Activated T-cell treated with anti-CD3 and anti-CD28 coated beads for 48 hours (primary cell): Measurements from ENCODE around the gene TPCN2.
"Not testable (repeated sequence)": the region's sequence is repeated elsewhere in the genome, so short reads cannot be mapped to it uniquely, and the experiment has no call there.

Experiments
- DNase-seq: peaks from one replicate; pipeline ENCODE4 v3.0.0-alpha.2; 2020; ENCODE audit warnings: low read depth

Gene TPCN2

DNA sequence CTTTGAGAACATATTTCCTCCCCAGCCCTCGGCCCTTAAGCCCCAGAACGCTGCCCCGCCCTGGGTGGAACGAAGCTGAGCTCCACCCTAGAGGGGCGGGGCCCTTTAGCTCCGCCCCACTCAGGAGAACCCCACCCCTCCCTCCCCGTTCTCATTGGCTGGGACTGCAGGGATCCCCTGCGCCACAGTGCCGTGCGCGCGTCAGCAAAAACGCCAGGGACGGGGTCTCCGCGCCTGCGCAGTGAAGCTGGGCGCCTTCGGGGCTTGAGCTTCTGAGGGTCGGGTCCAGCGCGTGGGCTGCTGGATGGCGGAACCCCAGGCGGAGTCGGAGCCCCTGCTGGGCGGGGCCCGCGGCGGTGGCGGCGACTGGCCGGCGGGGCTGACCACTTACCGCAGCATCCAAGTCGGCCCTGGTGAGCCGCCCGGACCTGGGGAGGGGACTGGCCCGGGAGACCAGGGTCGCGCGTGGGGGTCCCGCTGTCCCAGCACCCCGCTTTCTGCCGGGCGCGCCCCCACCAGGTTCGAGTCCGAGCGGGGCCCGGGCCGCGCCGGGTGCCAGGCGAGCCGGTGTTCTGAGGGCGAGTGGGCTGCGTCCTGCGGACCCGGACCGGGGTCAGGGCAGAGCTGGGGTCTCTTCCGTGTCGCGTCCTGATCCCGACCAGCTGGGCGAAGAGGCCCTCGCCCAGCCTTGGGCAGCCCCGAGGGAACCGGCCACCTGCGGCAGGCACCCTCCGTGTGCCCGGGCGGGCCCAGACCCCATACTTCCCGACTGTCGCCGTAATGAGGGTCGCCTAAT lies at the start of gene TPCN2:
Gene TPCN2 (plus strand): TSS at position 239 of the 796 bp plus-strand sequence. CDS start 66 bp downstream, at position 305.
- DNase-seq, result peak; percentile 89

DNA sequence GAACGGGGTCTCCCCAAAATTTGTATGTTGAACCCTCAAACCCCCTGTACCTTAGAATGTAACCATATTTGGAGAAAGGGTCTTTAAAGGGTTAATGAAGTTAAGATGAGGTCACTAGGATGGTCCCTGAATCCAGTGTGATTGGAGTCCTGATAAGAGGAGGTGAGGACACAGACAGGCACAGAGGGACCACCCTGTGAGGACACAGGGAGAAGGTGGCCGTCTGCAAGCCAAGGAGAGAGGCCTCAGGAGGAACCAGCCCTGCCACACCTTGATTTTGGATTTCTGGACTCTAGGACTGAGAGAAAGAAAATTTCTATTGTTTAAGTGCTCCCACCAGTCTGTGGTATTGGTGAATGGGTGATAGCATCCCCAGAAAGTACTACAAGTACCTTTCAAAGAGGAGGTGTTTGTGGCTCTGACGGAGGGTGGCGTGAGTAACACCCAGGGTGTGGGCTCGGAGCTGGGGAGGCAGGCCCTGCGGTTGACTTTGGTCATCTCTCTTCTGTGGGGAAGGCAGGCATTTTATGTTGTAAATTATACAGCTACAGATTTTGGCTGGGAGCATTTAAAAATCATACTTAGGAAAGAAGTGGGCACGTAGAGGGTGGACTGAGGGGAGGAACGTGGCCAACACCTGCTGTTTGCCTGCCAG lies 49.5 kb upstream of the TPCN2 start:
- DNase-seq, result no peak

DNA sequence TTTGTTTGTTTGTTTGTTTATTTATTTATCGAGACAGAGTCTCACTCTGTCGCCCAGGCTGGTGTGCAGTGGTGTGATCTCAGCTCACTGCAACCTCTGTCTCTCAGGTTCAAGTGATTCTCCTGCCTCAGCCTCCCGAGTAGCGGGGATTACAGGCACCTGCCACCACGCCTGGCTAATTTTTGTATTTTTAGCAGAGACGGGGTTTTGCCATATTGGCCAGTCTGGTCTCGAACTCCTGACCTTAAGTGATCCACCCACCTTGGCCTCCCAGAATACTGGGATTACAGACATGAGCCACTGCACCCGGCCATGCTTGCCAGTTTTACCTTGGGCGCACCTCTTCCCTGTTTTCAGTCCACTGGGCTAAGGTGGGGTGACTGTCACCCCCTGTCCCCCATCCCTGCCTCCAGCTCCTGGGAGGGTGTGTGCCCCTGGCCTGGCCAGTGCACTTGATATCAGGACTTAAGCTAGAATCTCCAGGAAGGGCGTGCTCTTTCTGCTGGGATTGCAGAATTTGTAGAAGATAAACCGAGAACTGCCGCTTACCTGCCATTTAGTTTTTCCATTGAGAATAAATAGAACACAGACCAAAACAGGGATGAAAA lies 48.9 kb upstream of the TPCN2 start:
- DNase-seq, result not testable (repeated sequence)

DNA sequence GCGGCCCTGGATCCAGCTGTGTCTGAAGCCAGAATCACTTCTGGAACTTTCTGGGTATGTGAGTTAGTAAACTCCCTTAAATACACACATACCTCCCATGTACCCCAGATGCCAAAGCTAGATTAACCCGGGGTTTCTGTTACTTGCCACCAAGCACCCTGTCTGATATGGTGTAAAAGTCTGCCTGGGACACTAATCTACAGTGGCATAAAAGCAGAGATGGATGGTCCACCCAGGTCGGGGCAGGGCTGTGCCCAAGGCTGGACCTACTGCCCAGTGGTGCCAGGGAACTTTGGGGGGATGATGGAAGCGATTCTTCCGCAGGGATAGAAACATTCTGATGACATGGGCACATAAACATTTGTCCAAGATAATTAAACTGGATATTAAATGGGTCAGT lies 48.3 kb upstream of the TPCN2 start:
- DNase-seq, result no peak

DNA sequence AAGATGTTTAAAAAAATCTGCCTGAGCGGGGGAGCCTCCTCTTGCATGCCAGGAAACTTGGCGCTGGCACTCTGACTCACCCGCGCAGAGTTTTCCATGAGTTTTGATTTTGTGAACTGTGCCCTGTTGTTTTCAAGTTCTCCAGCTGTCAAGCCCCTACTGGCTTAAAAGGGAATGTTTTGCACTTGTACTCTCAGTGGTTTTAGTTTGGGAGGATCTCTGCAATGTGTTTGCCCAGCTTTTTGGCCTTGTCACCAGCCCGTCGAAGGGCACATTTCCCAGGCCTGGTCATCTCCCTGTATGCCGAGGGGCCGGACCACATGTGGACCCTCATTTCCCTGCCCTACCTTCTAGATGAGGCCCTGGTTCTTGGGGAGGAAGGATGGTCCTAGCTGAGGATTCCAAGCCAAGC lies 47.9 kb upstream of the TPCN2 start:
- no peak for DNase-seq

DNA sequence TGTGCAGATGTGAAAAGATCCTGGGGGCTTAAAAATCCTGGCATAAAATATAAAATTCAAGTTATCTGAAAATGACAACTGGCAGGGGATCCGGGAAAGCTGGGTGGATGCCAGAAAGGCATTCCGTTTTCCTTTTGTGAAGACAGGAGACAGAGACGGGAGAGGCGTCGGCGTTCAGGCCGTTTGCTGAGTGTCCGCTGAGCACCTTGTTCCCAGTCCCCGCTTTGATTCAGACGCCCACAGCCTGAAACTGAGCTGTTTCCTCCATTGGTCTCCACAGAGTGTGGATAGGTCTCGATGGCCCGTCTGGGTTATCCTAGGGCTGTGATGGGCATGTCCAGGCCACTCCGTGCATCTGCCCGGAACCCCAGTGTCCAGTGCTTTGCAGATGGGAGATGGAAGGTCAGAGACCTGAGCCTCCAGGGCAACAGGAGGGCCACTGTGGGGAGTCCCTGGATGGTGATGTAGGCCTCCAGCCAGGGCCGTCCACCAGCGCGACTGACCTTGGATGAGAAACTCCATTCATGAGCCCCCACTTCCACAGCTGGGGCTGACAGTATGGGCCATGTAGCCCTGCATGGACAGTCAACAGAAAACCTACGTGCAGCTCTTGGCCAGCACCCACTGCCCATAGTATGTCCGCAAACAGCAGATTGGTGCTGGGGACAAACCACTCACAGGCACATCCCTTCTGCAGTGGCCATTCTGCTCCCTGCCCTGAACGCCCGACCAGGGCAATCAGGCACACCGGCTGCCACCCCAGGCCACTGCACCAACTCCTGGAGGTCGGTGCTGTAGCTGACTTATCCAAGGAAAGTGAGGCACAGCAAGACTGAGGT lies 47.3 kb upstream of the TPCN2 start:
- no peak for DNase-seq

DNA sequence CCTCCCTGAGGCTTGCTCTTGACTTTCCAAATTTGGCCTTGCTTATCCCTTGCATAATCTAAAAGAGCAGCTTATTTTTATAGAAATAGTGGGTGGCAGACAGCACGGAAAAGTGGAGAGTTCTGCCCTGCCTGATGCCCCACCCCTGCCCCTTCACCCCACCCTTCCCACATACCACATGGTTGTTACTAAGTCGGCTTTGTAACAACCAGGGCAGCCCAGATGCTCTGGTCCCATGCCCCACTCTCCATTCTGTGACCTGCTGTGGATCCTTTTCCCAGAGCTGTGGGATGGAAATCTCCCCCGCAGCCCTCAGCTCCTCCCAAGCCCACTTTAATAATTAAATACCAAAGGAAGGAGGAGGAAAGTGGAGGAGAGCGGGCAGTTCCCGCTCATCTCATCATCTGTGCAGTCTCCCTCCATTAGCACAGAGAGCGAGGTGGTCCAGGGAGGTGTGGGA lies 46.6 kb upstream of the TPCN2 start:
- DNase-seq, result no peak

DNA sequence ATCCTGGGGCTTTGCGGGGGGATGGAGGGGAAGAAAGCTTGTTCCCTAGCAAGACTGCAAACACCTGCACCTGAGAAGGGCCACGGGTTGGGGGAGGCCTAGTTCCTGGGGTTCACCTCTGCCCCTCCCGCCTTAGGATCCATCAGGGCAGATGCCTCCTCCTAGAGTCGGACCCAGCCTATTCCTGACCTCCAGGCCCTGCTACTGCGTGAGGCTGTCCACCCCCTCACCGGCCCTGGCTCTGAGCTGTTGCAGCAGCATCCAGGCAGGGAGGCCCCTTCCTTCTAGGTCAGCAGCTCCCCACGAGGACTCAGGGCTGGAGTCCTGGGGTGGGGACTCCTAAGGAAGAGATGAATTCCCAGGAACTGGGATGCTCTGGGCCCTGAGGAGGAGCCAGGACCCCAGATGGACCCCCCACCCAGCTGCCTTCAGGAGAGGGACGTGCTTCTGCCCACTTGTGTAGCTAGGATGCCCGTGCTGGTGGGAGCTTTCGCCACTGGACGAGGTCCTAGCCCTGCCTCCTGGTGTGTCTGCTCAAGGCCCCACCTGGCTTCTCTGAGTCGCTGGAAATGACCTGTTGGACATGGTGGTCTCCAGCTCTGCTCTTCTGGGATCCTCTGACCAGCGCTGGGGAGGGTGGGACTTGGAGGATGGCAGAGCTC lies 46.0 kb upstream of the TPCN2 start:
- no peak for DNase-seq

DNA sequence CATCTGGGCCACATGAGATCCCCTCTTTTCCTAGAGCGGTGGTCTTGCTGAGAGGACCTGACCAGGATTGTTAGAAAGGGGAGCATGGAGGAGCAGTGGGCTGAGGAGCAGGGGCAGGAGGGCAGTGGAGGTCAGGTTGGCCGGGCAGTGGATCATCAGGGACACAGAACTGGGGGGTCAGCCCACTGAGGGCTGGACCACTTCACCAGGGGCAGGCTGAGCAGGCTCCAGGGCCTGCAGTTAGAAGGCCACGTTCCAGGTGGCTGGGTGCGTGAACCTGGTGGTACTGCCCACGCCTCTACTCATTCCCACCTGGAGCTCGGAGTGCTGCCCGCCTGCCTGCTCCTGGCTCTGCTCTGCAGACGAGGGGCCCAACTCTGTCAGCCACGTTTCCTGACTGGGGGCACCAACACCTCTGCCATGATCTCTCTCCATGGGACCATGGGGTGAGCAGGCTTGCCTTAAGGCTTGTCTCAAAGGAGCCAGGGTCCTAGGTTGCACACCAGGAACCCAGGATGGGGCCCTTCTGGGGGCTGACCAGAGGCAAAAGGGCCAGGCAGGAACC lies 45.3 kb upstream of the TPCN2 start:
- DNase-seq, result no peak

DNA sequence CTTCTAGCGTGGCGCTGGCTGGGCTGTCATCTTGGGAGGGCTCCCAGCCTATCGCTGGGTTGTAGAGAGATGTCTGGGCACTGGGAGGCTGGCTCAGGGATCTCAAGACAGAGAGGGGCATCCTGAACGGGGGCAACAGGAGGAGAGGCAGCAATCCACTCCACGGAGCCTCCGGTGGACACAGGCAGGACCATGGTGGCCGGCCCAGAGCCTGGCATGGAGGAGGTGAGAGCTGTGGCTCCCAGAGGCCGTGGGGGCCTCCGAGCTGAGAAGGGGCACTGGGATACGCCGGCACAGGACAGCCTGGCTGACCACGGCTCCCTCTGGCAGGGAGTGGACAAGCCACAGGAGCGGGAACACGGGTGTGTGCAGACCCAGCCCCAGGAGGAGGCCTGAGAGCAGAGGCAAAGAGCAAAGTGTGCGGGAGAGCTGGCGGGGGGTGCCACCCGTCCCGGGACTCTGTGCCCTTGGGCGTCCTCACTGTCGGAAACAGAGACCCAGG lies 44.8 kb upstream of the TPCN2 start:
- DNase-seq, result no peak

DNA sequence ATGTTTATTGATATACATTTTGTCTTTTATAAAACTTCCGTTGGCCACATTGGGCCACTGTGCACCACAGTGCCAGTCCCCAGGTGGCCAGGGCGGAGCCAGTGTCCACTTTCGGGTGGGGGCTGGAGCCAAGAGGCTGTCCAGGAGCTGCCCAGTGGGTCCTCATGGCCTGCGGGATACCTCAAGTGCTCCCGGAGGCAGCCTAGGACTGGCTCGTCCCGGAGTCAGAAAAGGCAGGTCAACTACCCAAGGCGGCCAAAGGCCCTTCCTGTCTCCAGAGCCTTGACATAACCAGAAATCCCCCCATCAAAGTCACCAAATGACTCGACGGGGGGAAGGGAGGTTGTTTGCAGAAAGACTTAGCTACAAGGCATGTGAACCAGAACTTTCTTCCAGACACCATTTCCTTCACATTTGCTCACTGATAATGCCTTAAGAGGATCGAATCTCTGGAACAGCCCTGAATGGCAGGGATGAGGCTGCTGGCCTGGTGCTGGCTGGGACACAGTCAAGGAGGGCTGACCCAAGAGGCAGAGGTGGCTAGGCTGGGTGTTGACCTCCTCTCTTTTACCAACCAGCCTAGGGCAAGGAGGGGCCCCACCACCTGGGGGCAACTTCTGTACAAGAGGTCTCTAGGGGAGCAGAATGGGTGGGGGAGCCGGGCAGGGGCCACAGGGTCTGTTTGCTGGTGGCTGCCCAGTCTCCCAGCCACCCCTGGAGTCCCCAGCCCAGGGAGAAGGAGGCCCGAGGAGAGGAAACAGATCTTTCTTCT lies 44.1 kb upstream of the TPCN2 start:
- no peak for DNase-seq

DNA sequence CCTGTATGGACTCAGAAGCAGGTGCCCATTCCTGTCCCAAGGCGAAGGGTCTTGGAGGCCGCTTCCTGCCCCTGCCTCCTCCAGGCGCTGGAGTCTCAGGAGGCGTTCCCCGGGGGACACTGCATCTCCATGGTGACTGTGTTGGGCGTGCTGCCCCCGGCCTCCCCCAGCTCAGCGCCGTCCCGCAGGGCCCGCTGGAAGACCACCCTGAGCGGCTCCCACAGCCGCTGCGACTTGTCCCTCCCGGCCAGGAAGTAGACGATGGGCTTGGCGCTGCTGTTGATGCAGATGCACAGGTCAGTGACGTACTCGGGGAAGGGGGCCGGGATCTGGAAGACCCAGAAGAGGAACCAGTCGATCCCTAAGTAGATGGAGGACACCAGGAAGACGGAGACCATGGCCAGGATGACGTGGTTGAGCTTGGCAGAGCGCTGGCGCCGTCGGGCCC lies 43.5 kb upstream of the TPCN2 start:
- no peak for DNase-seq

DNA sequence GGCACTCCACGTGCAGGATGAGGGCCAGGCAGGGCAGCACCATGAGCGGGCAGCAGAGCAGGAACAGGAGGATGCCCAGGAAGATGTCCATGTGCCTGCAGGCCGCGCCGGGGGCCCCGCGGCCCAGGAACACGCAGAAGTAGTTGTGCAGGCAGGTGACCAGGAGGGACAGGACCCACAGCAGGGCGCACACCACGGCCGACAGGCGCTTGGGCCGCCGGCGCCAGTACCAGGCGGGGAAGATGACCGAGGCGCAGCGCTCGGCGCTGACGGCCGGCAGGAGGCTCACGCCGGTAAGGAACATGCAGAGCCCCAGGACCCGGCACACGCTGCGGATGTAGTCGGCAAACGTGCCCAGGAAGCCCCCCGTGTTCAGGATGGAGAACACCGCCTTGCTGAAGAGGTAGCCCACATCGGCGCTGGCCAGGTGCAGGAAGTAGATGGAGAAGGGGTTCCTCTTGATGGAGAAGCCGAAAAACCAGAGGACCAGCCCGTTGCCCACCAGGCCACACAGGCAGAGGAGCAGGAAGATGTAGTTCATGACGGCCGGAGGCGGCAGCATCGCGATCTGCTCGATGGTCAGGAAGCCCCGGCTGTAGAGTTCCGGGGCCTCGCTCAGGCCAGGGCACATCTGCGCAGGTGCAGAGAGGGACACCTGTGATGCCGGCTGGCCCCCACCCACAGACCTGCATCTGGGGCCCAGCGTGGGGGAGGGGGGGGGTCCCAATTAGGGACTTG lies 42.9 kb upstream of the TPCN2 start:
- no peak for DNase-seq

DNA sequence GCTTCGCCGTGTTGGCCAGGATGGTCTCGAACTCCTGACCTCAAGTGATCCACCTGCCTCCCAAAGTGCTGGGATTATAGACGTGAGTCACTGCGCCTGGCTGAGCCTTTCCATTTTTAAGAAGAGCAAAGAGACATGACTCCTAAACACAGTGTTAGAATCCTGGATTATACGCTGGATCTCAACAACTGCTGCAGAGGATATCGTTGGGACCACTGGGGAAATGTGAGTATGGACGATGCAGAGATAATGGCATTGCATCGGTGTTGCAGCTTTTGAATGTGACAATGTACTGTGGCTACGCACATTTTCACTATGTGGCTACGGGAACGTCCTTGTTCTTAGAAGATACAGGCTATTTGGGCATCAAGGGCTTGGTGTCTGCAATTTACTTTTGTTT lies 41.9 kb upstream of the TPCN2 start:
- DNase-seq, result no peak

DNA sequence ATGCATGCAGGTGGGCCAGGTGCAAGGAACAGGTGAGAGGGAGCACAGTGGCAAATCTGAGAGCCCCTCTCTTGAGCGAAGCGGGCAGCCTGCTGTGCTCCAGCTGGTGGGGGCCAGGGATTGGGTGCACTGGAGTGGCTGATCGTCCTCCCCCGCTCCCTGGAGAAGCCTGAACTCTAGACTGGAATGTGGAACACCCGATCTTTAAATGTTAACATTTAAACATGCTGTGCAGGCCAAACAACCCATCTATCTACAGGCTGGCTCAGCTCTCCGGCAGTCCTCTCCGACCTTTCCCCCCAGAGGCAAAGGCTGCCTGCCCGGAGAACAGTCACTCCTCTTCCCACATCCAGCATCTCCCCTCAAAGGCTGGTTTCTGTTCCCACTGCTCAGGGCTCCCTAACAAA lies 40.8 kb upstream of the TPCN2 start:
- no peak for DNase-seq

DNA sequence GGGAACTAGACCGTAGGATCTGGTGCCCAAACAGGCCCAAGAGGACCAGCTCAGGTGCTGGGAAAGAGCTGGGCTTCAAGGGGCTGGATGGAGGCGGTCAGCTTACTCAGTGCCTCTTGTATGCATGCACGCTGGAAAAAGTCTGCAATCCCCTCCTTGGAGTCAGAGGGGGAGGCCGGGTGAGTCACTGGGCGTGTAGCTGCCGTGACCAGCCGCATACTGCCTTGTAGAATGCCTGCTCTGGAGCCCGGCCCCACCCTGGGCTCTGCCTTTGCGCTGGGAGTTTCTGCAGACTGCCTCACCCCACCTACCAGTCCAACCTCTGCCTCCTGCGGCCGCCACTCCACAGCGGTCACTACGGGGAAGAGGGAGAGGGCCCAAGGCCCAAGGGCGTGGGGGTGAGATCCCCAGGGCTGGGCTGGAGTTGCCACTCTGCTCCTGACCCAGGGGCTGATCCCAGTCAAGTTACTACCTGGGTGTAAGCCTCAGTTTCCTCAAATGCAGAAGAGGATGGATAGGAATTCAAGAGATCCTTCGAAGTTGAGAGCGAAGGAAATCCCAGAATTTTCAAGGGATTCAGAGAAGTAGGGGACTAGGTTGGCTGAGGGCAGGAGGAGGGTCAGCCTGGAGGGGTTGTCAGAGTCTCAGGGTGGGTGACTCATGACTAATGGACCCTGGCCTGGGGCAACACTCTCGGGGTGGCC lies 39.8 kb upstream of the TPCN2 start:
- DNase-seq, result no peak

DNA sequence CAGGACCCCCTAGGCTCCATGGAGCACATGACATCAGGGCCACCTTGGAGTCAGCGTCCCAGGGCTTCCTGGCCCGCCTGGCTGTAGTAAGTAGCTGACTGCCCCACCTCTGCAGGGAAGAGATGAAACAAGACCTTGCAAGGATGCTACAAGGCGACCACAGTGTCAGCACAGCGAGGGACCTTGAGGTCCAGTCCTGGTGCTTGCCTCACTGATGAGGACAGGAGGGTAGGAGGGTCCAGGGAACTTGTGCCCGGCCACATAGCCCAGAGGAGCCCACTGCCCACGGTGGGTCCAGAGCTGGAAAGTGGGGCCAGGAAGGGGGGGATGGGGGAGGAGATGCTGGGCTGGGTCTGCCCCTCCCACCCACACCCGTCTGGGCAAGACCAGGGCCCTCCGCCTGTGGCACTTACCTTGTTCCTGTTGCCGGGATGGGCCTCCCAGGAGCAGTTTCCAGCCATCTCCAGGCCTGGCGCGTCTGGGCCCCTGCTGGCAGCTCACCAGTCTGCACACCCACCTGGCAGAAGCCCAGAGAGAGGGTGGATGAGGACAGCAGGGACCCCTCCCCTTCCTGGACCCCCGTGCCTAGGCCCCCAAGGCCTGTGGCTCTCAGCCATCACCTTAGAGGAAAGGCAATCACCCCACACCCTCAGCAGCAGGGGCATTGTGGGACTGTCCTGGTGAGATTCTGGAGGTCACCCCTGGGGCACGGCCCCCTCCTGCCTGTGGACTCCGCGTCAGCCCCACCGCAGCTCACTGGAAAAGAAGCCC lies 39.1 kb upstream of the TPCN2 start:
- no peak for DNase-seq

DNA sequence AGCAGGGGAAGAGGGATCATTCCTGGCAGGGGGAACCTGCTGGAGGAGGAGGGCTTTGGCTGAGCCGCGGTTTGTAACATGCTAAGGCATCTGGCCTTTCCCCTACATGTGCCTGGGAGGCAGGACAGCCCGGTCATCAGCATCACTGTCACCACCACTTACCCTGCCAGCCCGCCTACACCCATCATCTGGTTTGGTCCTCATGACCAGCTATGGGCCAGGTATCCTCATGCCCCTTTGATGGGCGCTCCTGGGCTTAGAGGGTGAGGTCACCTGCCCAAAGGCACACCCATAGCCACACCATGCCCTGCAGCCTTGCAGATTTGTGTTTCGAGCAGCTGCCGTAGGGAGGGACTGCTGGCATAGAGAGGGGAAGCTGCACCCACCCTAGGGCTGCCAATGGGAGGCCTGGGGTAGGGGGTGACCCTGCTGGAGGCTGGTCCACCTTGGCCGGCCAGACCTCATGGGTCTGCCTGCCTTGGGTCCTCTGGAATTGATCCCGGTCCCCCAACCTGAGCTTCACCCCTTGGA lies 38.3 kb upstream of the TPCN2 start:
- no peak for DNase-seq
